GM12801 (cell line): Measurements from ENCODE around the gene TOR1A.

Source experiments
- CTCF ChIP-seq: IDR thresholded peaks from one replicate; pipeline ENCODE4 v1.5.1; 2011; ENCODE audit warnings: control low read depth; ENCODE audit not compliant: insufficient read length; ENCODE audit errors: extremely low read depth

Gene TOR1A

DNA sequence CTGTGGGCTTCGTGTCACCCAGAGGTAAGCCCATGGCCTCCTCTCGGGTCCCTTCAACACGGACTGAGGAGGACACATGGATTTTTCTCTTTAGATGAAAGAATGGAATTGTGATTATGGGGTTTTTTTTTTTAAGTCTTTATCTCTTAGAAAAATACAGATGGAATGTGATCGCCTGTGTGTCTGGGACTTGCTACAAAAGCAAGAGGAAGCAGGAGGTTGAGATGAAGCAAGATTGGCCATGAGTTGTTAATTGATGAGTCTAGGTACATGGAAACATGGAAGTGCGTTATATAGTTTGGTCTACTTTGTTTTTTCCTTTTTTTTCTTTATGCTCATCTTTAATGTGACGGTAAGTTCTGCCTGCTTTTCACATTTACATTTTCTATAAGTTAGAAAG lies 26.0 kb upstream of the TOR1A start:
- TF ChIP-seq CTCF: no peak

- no peak for TF ChIP-seq CTCF
Measured at GRCh38 chr9:129848712-129849441, 24.9 kb upstream of the TOR1A start.

GRCh38 chr9:129845373-129845772 lies 21.4 kb upstream of the TOR1A start:
- no peak for TF ChIP-seq CTCF

DNA sequence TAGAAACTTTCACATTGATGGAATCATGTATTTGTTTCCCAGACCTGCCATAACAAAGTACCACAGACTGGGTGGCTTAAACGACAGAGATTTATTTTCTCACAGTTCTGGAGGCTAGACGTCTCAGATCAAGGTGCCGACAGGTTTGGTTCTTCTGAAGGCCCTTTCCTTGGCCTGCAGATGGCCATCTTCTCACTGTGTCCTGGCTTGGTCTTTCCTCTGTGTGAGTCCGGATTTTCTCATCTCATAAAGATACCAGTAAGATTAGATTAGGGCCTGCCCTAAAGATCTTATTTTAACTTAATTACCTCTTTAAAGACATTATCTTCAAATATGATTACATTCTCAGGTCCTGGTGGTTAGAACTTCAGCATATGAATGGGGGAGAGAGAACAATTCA lies 17.1 kb upstream of the TOR1A start:
- no peak for TF ChIP-seq CTCF

DNA sequence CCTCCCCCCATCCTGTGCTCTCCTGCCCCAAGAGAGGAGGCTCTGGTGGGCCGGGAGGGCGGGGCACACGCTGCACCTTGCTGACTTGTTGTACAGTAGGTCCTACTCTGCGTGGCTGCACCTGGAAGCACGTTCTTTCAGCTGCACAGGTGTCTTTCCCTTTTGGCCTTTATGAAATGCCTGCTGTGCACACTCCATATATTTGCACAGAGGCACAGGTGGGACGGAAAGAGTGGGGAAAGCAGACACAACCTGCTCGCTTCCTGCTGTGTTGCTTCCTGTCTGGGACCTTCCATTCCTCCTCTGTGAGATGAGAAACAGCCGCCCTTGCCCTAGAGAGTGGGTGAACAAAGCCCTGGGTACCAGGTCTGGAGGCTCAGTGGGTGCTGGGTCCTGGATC lies 16.1 kb upstream of the TOR1A start:
- no peak for TF ChIP-seq CTCF

GRCh38 chr9:129839324-129840023 lies 15.5 kb upstream of the TOR1A start:
- no peak for TF ChIP-seq CTCF

- no peak for TF ChIP-seq CTCF
Measured at GRCh38 chr9:129838707-129839259, 14.8 kb upstream of the TOR1A start.
